H1 (cell line): ENCODE results near the gene NGFR. TPM values are rescaled to one million over a fixed set of nuclear protein-coding genes. Genes with fewer than 3 reads are reported as not detected.
A peak's percentile ranks its signal among the peaks of the same experiment; 100 is the strongest.

ENCODE experiments used
- JUN ChIP-seq: IDR thresholded peaks from 2 replicates; pipeline ENCODE4 v1.6.1; 2011; ENCODE audit warnings: low read depth, mild to moderate bottlenecking, improper control_type of control experiment, low read length
- RAD21 ChIP-seq, 2 experiments: IDR thresholded peaks in 1 of 2; conservative IDR thresholded peaks in 1 of 2; 2 replicates each; pipeline ENCODE4 v1.6.1; 2011; ENCODE audit warnings: low read depth in 2 of 2, low read length in 2 of 2, improper control_type of control experiment in 1 of 2, inconsistent platforms in 1 of 2, mild to moderate bottlenecking in 1 of 2, moderate library complexity in 1 of 2
- RNF2 ChIP-seq: fragments of 200-900, 300-1000 bp; sonication (generic); IDR thresholded peaks from 2 replicates; pipeline ENCODE4 v1.7.1; 2016; ENCODE audit warnings: borderline replicate concordance, low read depth, mild to moderate bottlenecking, antibody characterized with exemption, low read length; ENCODE audit not compliant: poor library complexity, severe bottlenecking; ENCODE audit errors: missing control alignments
- SP1 ChIP-seq: IDR thresholded peaks from 2 replicates; pipeline ENCODE4 v1.6.1; 2011; ENCODE audit warnings: low read depth, low read length
- SUZ12 ChIP-seq: fragments of 200-600 bp; sonication (generic); IDR thresholded peaks from 2 replicates; pipeline ENCODE4 v1.6.1; 2012; ENCODE audit warnings: mild to moderate bottlenecking, inconsistent platforms, low read length, moderate library complexity, mixed read lengths
- polyA plus RNA-seq, 7 experiments: library from polyadenylated mRNA; depleted of rRNA in 3 of 7; stranded (reverse) in 5 of 7; unstranded in 2 of 7; fragments of >200 nt in 5 of 7; fragments of 200-250 nt in 2 of 7; gene quantifications; 1 replicate in 5 of 7; 2 replicates in 1 of 7; 4 replicates in 1 of 7; pipeline versions ENCODE4 v1.2.1 to v1.2.3, GENCODE V29; 2011 to 2013; ENCODE audit warnings: missing spikeins in 2 of 7, mixed read lengths in 2 of 7
- total RNA-seq: library from RNA; stranded (reverse); fragmentation: NEBNext Ultra II Directional; extraction: Animal tissue kit (Norgen Biotek cat#: 25700); gene quantifications from 2 replicates; pipeline ENCODE4 v1.2.1, GENCODE V29; 2021

NGFR gene
- total and polyA plus RNA-seq, 2 of the 8 experiments (the other 6 are each of a cell fraction or from before 2014, with no cell fraction given): 8.1 to 10.3 TPM

- TF ChIP-seq RAD21 (IDR thresholded peaks at IDR 0.05 in 1 of 2, conservative IDR thresholded peaks at IDR 0.05 in 1 of 2; ENCODE audit: low read depth in 2 of 2, low read length in 2 of 2): peak; percentile 97 to 99
- no peak for TF ChIP-seq JUN
- TF ChIP-seq SUZ12: no peak
- TF ChIP-seq SP1: no peak
- no peak for TF ChIP-seq RNF2
Observed at GRCh38 chr17:49556223-49556943, 61.3 kb downstream of the NGFR start (continued).
